ENCODE data around the gene CLDN16. TPM values are rescaled to one million over a fixed set of nuclear protein-coding genes. Genes with fewer than 3 reads are reported as not detected.

Gene CLDN16
- total RNA-seq, 1 experiment from 2014 or later: not detected

- POLR2A ChIA-PET: interaction anchor here (1.0 kb wide), 1 partner anchor 102 kb away, joined by 4 read pairs; the partner anchor contains the start of gene CLDN1
- Mint-ChIP-seq H3K36me3 (no peaks in the 10 kb centered on the region), H3K27me3 (ENCODE audit: low read depth) (no peaks in the 10 kb centered on the region), H3K9me3 (no peaks in the 10 kb centered on the region), H3K27ac (0 out of 2 replicates have a peak overlapping the region, but pooled peaks have one; percentile 50), H3K4me1 (no peaks in the 10 kb centered on the region), H3K4me3 (peak overlapping the region; percentile 7; the same call in 1 of the 2 replicates)
- DNase-seq (ENCODE audit: low spot score) (peak; percentile 78), ATAC-seq (peak; percentile 96)
- CTCF ChIA-PET: interaction anchor here (0.5 to 2.9 kb wide), 12 partner anchors 8 to 476 kb away, joined by 3 to 17 read pairs (median 4); partner anchors contain the start of gene CLDN1
- no peak for TF ChIP-seq OVOL2 (CRISPR knock-in tag; IDR thresholded peaks at IDR 0.05; ENCODE audit: borderline replicate concordance)
- no peak for TF ChIP-seq ESRRA (CRISPR knock-in tag; IDR thresholded peaks at IDR 0.05; ENCODE audit: borderline replicate concordance)
- TF ChIP-seq ATF3 (CRISPR knock-in tag; conservative IDR thresholded peaks at IDR 0.05): no peak
- 0 out of 2 replicates have a peak, but pooled peaks have one; percentile 43 for TF ChIP-seq GTF2I (CRISPR knock-in tag; conservative IDR thresholded peaks at IDR 0.05)
- TF ChIP-seq ELF4 (CRISPR knock-in tag; IDR thresholded peaks at IDR 0.05; ENCODE audit: low read depth): no peak
- TF ChIP-seq SMAD3 (CRISPR knock-in tag; IDR thresholded peaks at IDR 0.05; ENCODE audit: borderline replicate concordance): no peak
- peak; percentile 80 for TF ChIP-seq ZNF532 (CRISPR knock-in tag; IDR thresholded peaks at IDR 0.05; ENCODE audit: borderline replicate concordance)
- TF ChIP-seq E2F1 (CRISPR knock-in tag; IDR thresholded peaks at IDR 0.05): no peak
- no peak for TF ChIP-seq TP53 (CRISPR knock-in tag; IDR thresholded peaks at IDR 0.05)
- no peak for TF ChIP-seq SP1 (CRISPR knock-in tag; conservative IDR thresholded peaks at IDR 0.05)
- TF ChIP-seq TEAD4 (CRISPR knock-in tag; IDR thresholded peaks at IDR 0.05): no peak
- no peak for TF ChIP-seq ZNF512 (CRISPR knock-in tag; IDR thresholded peaks at IDR 0.05; ENCODE audit: borderline replicate concordance)
- no peak for TF ChIP-seq ZNF671 (CRISPR knock-in tag; IDR thresholded peaks at IDR 0.05)
- TF ChIP-seq MAX (CRISPR knock-in tag; IDR thresholded peaks at IDR 0.05): no peak
- TF ChIP-seq HMGA2 (CRISPR knock-in tag; IDR thresholded peaks at IDR 0.05): no peak
- no peak for TF ChIP-seq ZNF263 (CRISPR knock-in tag; IDR thresholded peaks at IDR 0.05; ENCODE audit: low read depth)
- TF ChIP-seq NFYB (CRISPR knock-in tag; conservative IDR thresholded peaks at IDR 0.05; ENCODE audit: low read depth): no peak
- TF ChIP-seq RORB (CRISPR knock-in tag; IDR thresholded peaks at IDR 0.05): no peak
- no peak for TF ChIP-seq ZNF317 (CRISPR knock-in tag; IDR thresholded peaks at IDR 0.05; ENCODE audit: borderline replicate concordance, low read depth)
- TF ChIP-seq SMAD4 (CRISPR knock-in tag; IDR thresholded peaks at IDR 0.05): no peak
- no peak for TF ChIP-seq ATF2 (CRISPR knock-in tag; IDR thresholded peaks at IDR 0.05; ENCODE audit: borderline replicate concordance, low read depth)
- no peak for TF ChIP-seq MYBL2 (CRISPR knock-in tag; IDR thresholded peaks at IDR 0.05)
- TF ChIP-seq FOXP4 (CRISPR knock-in tag; IDR thresholded peaks at IDR 0.05): peak; percentile 57; the same call in 1 of the 2 replicates
Observed at GRCh38 chr3:190424478-190425439, 36.8 kb downstream of the CLDN16 start.

Measured in WTC11 (cell line).